AG04450 (cell line): ENCODE results near the gene MAGEL2. TPM values are rescaled to one million over a fixed set of nuclear protein-coding genes. Genes with fewer than 3 reads are reported as not detected.

Experiments used
- CTCF ChIA-PET: fragments of 300-600, 350-600 bp; formaldehyde crosslinking; extraction: SDS; loops from one replicate; lab custom pipeline; 2022; ENCODE audit warnings: antibody characterized with exemption, inconsistent platforms; lab: Charles Lee
- POLR2A ChIA-PET: fragments of 350-600 bp; formaldehyde crosslinking; extraction: SDS; loops from one replicate; lab custom pipeline; 2021; ENCODE audit warnings: antibody characterized with exemption, inconsistent platforms; lab: Yijun Ruan, JAX
- DNase-seq: peaks from one replicate; pipeline ENCODE4 v3.0.0-alpha.2; 2011; ENCODE audit warnings: low read depth, low spot score
- H3K27ac ChIP-seq: one replicate; pipeline ENCODE4 v1.5.1; 2012; ENCODE audit warnings: low read depth, low read length, control low read depth
- H3K27me3 ChIP-seq: one replicate; pipeline ENCODE4 v1.6.0; 2012; ENCODE audit warnings: low read length; ENCODE audit not compliant: control insufficient read depth, insufficient read depth
- H3K4me3 ChIP-seq: 2 replicates; pipeline ENCODE4 v1.5.1; 2011; ENCODE audit warnings: mild to moderate bottlenecking, low read depth, low read length, control low read depth
- H3K9me3 ChIP-seq: 2 replicates; pipeline ENCODE4 v1.5.1; 2012; ENCODE audit warnings: low read length; ENCODE audit not compliant: control insufficient read depth, insufficient read depth
- polyA minus RNA-seq: library from RNA; depleted of rRNA, polyadenylated mRNA; stranded (reverse); fragments of >200 nt; gene quantifications from 2 replicates; pipeline ENCODE4 v1.2.3, GENCODE V29; 2011; rRNA and poly(A)+ RNA removed
- polyA plus RNA-seq: library from polyadenylated mRNA; depleted of rRNA; stranded (reverse); fragments of >200 nt; gene quantifications from 2 replicates; pipeline ENCODE4 v1.2.3, GENCODE V29; 2011; rRNA removed
- TF ChIP-seq, protein P1 (sequence below): IDR thresholded peaks from 2 replicates; pipeline ENCODE4 v1.5.1; 2011; ENCODE audit warnings: low read depth, low read length, control low read depth, inconsistent platforms

Gene MAGEL2
- polyA plus RNA-seq (0.12 and 0.20 TPM in 2 replicates), polyA minus RNA-seq (0.43 and 0.69 TPM in 2 replicates)

DNA sequence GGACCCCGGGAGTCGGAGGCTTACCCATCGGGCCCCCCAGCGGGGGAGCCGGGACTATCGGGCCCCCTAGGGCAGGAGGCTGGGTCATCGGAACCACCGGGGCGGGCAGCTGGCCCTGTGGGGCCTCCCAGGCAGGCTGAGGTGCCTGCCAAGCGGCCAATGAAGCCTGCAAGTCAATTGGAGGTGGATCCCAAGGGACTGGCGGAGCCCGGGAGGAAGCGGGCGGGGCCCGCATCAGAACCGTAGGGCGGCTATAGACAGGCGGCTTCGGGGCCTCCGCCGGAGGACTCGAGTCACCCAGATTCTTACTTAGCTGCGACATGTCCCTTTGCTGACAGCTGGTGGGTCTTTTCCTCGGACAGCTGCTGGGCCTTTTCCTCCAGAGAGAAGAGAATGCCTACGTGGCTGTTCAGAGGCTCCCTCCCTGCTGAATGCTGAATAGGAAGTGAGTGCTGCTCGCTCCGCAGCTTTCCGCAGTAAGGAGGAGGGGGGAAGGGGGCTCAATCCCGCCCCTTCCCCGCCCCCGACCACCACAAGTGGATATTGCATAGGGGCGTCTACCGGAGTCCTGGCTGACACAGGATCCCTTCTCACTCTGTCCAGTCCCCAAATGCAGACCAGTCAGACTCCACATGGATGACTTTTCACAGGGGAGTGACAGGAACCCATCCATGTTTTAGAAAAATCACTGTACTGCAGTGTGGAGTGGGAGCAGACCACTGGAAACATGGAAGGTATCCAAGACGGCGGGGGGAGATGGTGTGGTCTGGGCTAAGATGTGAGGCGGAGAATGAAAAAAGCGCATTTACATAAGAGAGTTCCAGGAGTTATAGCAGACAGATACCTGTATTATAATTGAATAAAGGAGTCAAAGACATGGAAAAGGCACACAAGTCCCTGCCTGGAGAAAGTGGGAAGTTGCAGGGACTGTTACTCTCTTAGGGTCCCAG, at the start of gene MAGEL2:
Gene MAGEL2 (minus strand): TSS at position 447 of the 950 bp plus-strand sequence. CDS start 125 bp downstream, at position 322.
- Histone ChIP-seq H3K27ac (no peak within 1 kb of the TSS), H3K4me3 (peak within 1 kb of the TSS; percentile 53), H3K9me3 (peaks cover 33% of the 10 kb centered on the region), H3K27me3 (peaks cover 2% of the 10 kb centered on the region)
- ChIA-PET POLR2A (no interaction called here), CTCF (no interaction called here)
- TF ChIP-seq, protein P1, sequence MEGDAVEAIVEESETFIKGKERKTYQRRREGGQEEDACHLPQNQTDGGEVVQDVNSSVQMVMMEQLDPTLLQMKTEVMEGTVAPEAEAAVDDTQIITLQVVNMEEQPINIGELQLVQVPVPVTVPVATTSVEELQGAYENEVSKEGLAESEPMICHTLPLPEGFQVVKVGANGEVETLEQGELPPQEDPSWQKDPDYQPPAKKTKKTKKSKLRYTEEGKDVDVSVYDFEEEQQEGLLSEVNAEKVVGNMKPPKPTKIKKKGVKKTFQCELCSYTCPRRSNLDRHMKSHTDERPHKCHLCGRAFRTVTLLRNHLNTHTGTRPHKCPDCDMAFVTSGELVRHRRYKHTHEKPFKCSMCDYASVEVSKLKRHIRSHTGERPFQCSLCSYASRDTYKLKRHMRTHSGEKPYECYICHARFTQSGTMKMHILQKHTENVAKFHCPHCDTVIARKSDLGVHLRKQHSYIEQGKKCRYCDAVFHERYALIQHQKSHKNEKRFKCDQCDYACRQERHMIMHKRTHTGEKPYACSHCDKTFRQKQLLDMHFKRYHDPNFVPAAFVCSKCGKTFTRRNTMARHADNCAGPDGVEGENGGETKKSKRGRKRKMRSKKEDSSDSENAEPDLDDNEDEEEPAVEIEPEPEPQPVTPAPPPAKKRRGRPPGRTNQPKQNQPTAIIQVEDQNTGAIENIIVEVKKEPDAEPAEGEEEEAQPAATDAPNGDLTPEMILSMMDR = no peak
- DNase-seq = no peak

DNA sequence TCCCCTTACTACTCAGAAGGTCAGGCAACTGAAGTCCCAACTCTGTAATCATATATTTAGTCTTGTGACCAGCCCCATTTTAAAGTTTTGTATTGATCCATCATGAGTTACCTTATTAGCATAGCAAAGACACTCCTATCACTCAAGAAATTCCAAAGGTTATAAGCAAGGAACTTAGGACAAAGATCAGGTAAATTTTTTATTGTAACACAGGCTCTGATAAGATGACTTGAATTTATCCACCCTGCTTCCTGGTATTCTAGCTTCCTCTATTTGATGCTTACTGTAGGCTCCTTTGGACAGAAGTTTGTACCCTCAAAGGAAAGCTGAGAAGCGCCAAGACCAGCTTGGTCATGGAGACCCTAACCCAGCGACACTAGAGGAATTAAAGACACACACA, 47.6 kb upstream of the MAGEL2 start:
- TF ChIP-seq, protein P1 = no peak
- CTCF ChIA-PET = no interaction called here
- no peak overlapping the region for H3K4me3 ChIP-seq
- no peak for DNase-seq
- no peak overlapping the region for H3K27ac ChIP-seq
- no peaks in the 10 kb centered on the region for H3K27me3 ChIP-seq
- H3K9me3 ChIP-seq = 0 out of 2 replicates have a peak, but pooled peaks cover 5% of the 10 kb centered on the region
- POLR2A ChIA-PET = no interaction called here

DNA sequence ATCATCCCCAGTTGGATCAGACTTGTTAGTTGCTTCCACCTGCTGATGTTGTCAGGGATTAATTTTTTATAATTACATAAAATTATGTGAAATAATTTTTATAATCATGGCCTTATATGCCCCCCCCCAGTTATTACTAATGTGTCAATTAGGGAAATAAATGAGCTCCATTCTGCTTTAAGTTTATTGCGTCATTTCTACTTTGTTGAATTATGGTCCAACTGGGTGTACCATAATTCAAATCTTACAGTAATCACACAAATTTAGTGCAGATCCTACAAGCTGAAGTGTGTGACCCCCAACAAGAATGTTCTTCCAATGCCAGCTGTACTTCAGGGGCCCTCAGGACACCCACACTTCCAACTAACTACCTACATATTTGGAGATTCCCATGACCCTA, 46.9 kb upstream of the MAGEL2 start:
- 0 out of 2 replicates have a peak, but pooled peaks cover 5% of the 10 kb centered on the region for H3K9me3 ChIP-seq
- POLR2A ChIA-PET = no interaction called here
- no peak overlapping the region for H3K4me3 ChIP-seq
- no peak for DNase-seq
- CTCF ChIA-PET = no interaction called here
- TF ChIP-seq, protein P1 = no peak
- no peak overlapping the region for H3K27ac ChIP-seq
- no peaks in the 10 kb centered on the region for H3K27me3 ChIP-seq

DNA sequence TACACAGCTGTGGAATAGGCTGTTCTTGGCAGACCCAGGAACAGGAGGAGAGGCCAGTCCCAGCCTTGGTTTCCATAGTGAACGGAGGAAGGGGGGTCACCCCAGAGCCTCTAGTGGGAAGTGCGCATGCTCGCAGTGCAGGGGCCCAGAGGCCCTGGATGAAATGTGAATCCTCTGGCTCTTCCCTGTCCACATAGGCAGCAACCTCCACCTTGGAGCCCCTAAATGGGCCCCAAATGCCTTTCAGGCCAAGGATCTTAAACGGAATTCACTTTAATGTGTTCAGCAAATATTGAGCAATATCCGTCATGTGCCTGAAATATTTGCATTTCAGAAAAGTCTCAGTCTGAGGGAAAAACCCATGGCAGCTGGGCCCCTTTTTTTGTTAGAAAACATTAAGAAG, 42.8 kb upstream of the MAGEL2 start:
- no peak overlapping the region for H3K27ac ChIP-seq
- DNase-seq = peak; percentile 49
- CTCF ChIA-PET = interaction anchor here (1.1 kb wide), 1 partner anchor 167 kb away, joined by 3 read pairs; no protein-coding TSS in a partner anchor
- no peaks in the 10 kb centered on the region for H3K27me3 ChIP-seq
- TF ChIP-seq, protein P1 = no peak
- peaks cover 12% of the 10 kb centered on the region for H3K9me3 ChIP-seq
- POLR2A ChIA-PET = interaction anchor here (0.6 kb wide), 1 partner anchor 298 kb away, joined by 7 read pairs; no protein-coding TSS in a partner anchor
- H3K4me3 ChIP-seq = no peak overlapping the region
